ENCODE results near the gene DNAJB1. TPM values are rescaled to one million over a fixed set of nuclear protein-coding genes. Genes with fewer than 3 reads are reported as not detected.

DNAJB1 gene
- total RNA-seq, 1 experiment from 2014 or later = 77.7 TPM

DNA sequence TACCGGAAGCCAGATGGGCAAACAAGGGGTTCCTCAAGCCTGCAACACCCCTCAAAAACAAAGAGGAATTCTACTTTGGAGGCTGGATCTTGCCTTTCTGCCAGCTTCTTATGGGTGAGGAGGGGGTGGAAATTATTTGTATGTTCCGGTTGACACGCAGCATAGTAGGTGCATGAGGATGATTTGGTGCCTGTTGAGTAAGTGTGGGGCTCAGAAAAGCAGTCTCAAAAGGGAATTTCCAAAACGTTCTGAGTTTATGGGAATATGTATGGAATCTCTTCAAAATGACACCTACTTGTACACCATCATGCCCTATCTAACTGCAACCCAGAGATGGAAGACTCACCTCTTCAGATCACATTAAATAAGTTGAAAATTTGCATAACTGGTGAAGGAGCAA, 8.2 kb upstream of the DNAJB1 start:
- Mint-ChIP-seq H3K9me3 (no peaks in the 10 kb centered on the region), H3K4me3 (no peak overlapping the region), H3K36me3 (ENCODE audit: insufficient read depth in 1 of 3, low read depth in 3 of 3) (peaks cover 0 to 2% (median 0%) of the 10 kb centered on the region in 3 experiments; a peak in 1 of 7 replicates), H3K27me3 (ENCODE audit: low read depth) (no peaks in the 10 kb centered on the region), H3K27ac (no peak overlapping the region; a peak in 1 of 7 replicates), H3K4me1 (peaks cover 14 to 19% of the 10 kb centered on the region in 2 experiments)
- Histone ChIP-seq H2BK5ac (ENCODE audit: insufficient read length, low read length) (no peak overlapping the region), H2BK12ac (ENCODE audit: insufficient read length, low read depth, low read length) (no peak overlapping the region), H3K27ac (ENCODE audit: insufficient read length, low read depth, low read length) (no peak overlapping the region), H2AFZ (ENCODE audit: low read length) (no peak overlapping the region), H3K18ac (ENCODE audit: insufficient read length, low read depth, low read length) (no peak overlapping the region), H2BK20ac (ENCODE audit: low read depth, low read length, poor library complexity, severe bottlenecking) (no peak overlapping the region), H3K23ac (ENCODE audit: insufficient read length, low read depth, low read length) (no peak overlapping the region), H3K79me1 (ENCODE audit: insufficient read depth, low read depth, low read length, poor library complexity, severe bottlenecking) (peaks cover 2% of the 10 kb centered on the region), H3K4me1 (ENCODE audit: insufficient read depth, low read length) (no peaks in the 10 kb centered on the region), H2AK5ac (ENCODE audit: insufficient read length, low read length) (no peak overlapping the region), H3K27me3 (ENCODE audit: insufficient read depth, low read length) (no peaks in the 10 kb centered on the region), H3K9ac (ENCODE audit: extremely low read depth, insufficient read length, low read length) (no peak overlapping the region), H3K23me2 (ENCODE audit: insufficient read length, low read depth, low read length, poor library complexity, severe bottlenecking) (peaks cover 3% of the 10 kb centered on the region), H3K79me2 (ENCODE audit: insufficient read depth, low read length) (peaks cover 5% of the 10 kb centered on the region; the same call in 1 of the 2 replicates), H3K9me3 (ENCODE audit: control insufficient read depth, low read depth, low read length) (no peaks in the 10 kb centered on the region), H3K14ac (ENCODE audit: insufficient read depth, low read length) (no peak overlapping the region; the same call in 1 of the 2 replicates), H4K8ac (replicated peaks; ENCODE audit: insufficient read length, low read depth, low read length) (no peak overlapping the region), H3K4me2 (ENCODE audit: insufficient read depth, insufficient read length, low read length) (no peak overlapping the region), H4K20me1 (ENCODE audit: control insufficient read depth, insufficient read depth, insufficient read length) (no peaks in the 10 kb centered on the region), H2BK15ac (ENCODE audit: low read depth, low read length) (no peak overlapping the region), H3K56ac (ENCODE audit: insufficient read length, low read depth, low read length) (no peak overlapping the region), H4K5ac (ENCODE audit: insufficient read length, low read depth, low read length) (no peak overlapping the region), H3K4ac (ENCODE audit: low read depth, low read length) (no peak overlapping the region), H4K91ac (ENCODE audit: insufficient read length, low read depth, low read length) (no peak overlapping the region), H2BK120ac (ENCODE audit: low read depth, low read length, poor library complexity, severe bottlenecking) (no peak overlapping the region), H3T11ph (ENCODE audit: low read length) (no peak overlapping the region)
- no peak for DNase-seq
- TF ChIP-seq CTCF (conservative IDR thresholded peaks at IDR 0.05) = no peak
- WGBS (ENCODE audit: extremely low coverage, insufficient read length, low lambda C conversion rate) = no CpG with 5 or more reads among the region's 4 CpGs

Measured in H9 (cell line).